Adipose tissue (tissue), 3 donors: ENCODE measurements around the gene NSUN7. TPM values are rescaled to one million over a fixed set of nuclear protein-coding genes. Genes with fewer than 3 reads are reported as not detected.

ENCODE experiments used
- polyA plus RNA-seq, 3 donors: library from polyadenylated mRNA; stranded (reverse); fragments of 200-250 nt; gene quantifications; one replicate each; pipeline ENCODE4 v1.2.3, GENCODE V29; 2013
- donor health status: healthy with polysubstance abuse.
- donor health status: Bipolar disorder and iron deficiency.
- donor health status: healthy.

NSUN7 gene
- polyA plus RNA-seq, 3 donors, result 0.64 to 3.8 (median 0.79) TPM

Other genes with a start within 250 kb of the NSUN7 start
- 10 to 100 TPM in 2 of 3 donors, 1 to 10 TPM in 1; 8.9 to 15.5 (median 11.5) TPM for gene RBM47, start 120.1 kb upstream of the NSUN7 start, polyA plus RNA-seq